ENCODE measurements around the gene DMAP1.

The DMAP1 gene

DNA sequence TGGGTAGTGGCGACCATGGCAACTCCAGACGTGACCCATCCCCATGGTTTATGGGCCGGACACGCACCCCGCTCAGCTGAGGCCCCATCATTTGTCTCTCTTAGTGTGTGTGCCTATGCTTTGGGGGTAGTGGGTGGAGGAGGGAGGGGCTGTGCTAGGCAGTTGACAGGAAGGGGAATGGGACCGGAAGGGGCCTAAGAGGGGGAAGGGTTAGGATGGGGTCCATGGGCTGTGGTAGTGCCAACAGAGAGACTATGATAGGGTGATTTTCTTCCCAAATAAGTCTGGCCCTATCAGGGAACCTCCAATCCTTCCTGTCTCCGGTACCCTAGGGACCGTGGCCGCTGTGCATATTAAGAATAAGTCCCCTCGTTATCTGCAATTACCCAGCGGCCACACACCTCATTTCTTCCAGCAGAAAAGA, 9.9 kb downstream of the DMAP1 start:
- Histone ChIP-seq H2AFZ (ENCODE audit: low read length) (no peak overlapping the region), H3K27me3 (replicated peaks; ENCODE audit: insufficient read depth, low read length) (no peaks in the 10 kb centered on the region), H3K27ac (ENCODE audit: low read length) (no peak overlapping the region), H3K36me3 (replicated peaks; ENCODE audit: insufficient read depth, low read length) (no peaks in the 10 kb centered on the region; the same call in 1 of the 2 replicates), H3K9ac (ENCODE audit: low read length) (no peak overlapping the region), H3K9me2 (replicated peaks; ENCODE audit: insufficient read depth, low read length) (no peaks in the 10 kb centered on the region), H3K4me2 (ENCODE audit: low read depth, low read length) (no peak overlapping the region), H3K4me1 (ENCODE audit: low read length) (no peaks in the 10 kb centered on the region), H3F3A (ENCODE audit: insufficient read depth, low read length) (no peaks in the 10 kb centered on the region), H4K20me1 (ENCODE audit: insufficient read depth, low read length) (no peaks in the 10 kb centered on the region), H3K79me2 (ENCODE audit: low read length) (no peaks in the 10 kb centered on the region), H3K4me3 (ENCODE audit: low read length) (no peak overlapping the region), H3K9me3 (replicated peaks; ENCODE audit: insufficient read depth, low read length) (no peaks in the 10 kb centered on the region)
- no peak for DNase-seq
- TF ChIP-seq EZH2 (optimal IDR thresholded peaks at IDR 0.05; ENCODE audit: low read depth, low read length) (no peak), EZH2phosphoT487 (IDR thresholded peaks at IDR 0.05; ENCODE audit: low read length) (no peak)
- TF ChIP-seq, protein P1, sequence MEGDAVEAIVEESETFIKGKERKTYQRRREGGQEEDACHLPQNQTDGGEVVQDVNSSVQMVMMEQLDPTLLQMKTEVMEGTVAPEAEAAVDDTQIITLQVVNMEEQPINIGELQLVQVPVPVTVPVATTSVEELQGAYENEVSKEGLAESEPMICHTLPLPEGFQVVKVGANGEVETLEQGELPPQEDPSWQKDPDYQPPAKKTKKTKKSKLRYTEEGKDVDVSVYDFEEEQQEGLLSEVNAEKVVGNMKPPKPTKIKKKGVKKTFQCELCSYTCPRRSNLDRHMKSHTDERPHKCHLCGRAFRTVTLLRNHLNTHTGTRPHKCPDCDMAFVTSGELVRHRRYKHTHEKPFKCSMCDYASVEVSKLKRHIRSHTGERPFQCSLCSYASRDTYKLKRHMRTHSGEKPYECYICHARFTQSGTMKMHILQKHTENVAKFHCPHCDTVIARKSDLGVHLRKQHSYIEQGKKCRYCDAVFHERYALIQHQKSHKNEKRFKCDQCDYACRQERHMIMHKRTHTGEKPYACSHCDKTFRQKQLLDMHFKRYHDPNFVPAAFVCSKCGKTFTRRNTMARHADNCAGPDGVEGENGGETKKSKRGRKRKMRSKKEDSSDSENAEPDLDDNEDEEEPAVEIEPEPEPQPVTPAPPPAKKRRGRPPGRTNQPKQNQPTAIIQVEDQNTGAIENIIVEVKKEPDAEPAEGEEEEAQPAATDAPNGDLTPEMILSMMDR (IDR thresholded peaks at IDR 0.05; ENCODE audit: low read length), result no peak

DNA sequence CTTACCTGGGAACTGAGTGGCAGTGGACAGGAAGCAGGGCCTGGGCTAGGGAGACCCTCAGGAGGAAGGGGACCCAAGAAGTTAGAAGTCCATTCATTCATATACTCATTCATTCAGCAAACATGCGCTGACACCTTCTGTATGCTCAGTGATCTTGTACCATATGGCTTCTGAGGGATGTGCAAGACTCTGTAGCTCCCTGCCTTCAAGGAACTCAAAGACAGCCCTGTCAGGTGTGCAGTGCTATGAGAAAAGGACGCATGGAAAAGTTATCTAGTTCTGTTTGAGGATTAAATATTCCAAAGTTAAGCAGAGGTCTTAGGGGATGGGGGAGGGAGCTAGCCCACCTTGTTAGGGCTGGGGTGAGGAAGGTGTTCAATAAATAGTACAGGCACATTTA, 12.5 kb downstream of the DMAP1 start:
- no peaks in the 10 kb centered on the region for H3K36me3 ChIP-seq (replicated peaks; ENCODE audit: insufficient read depth, low read length)
- no peaks in the 10 kb centered on the region for H3K27me3 ChIP-seq (replicated peaks; ENCODE audit: insufficient read depth, low read length)
- no peak for TF ChIP-seq EZH2phosphoT487 (IDR thresholded peaks at IDR 0.05; ENCODE audit: low read length)
- no peak for TF ChIP-seq EZH2 (optimal IDR thresholded peaks at IDR 0.05; ENCODE audit: low read depth, low read length)
- TF ChIP-seq, protein P1 (IDR thresholded peaks at IDR 0.05; ENCODE audit: low read length), result no peak
- no peaks in the 10 kb centered on the region for H3K79me2 ChIP-seq (ENCODE audit: low read length)
- H3K9me2 ChIP-seq (replicated peaks; ENCODE audit: insufficient read depth, low read length), result no peaks in the 10 kb centered on the region
- H2AFZ ChIP-seq (ENCODE audit: low read length), result no peak overlapping the region
- no peak overlapping the region for H3K9ac ChIP-seq (ENCODE audit: low read length)
- no peaks in the 10 kb centered on the region for H4K20me1 ChIP-seq (ENCODE audit: insufficient read depth, low read length)
- no peak overlapping the region for H3K4me3 ChIP-seq (ENCODE audit: low read length)
- no peaks in the 10 kb centered on the region for H3K4me1 ChIP-seq (ENCODE audit: low read length)
- no peak for DNase-seq
- no peaks in the 10 kb centered on the region for H3F3A ChIP-seq (ENCODE audit: insufficient read depth, low read length)
- no peak overlapping the region for H3K4me2 ChIP-seq (ENCODE audit: low read depth, low read length)
- no peaks in the 10 kb centered on the region for H3K9me3 ChIP-seq (replicated peaks; ENCODE audit: insufficient read depth, low read length)
- no peak overlapping the region for H3K27ac ChIP-seq (ENCODE audit: low read length)

DNA sequence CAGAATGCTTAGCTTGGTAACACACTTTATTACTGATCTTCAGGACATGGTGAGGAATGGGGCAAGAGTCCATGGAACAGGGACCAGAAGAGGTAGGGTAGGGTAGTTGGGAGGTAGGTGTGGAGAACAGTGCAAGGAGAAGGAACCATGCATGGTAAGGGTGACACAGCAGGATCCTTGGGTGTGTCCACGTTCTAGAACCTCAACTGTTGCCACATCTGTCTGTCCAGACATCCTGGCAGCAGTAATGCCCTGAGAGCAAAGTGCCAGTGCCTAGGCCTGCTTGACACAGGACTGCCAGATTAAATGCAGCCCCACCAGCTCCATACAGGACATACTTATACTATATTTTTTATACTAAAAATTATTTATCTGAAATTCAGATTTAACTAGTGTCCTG, 13.9 kb downstream of the DMAP1 start:
- H3K4me2 ChIP-seq (ENCODE audit: low read depth, low read length), result no peak overlapping the region
- TF ChIP-seq EZH2phosphoT487 (IDR thresholded peaks at IDR 0.05; ENCODE audit: low read length) (no peak), EZH2 (optimal IDR thresholded peaks at IDR 0.05; ENCODE audit: low read depth, low read length) (no peak)
- TF ChIP-seq, protein P1 (IDR thresholded peaks at IDR 0.05; ENCODE audit: low read length), result no peak
- no peak overlapping the region for H2AFZ ChIP-seq (ENCODE audit: low read length)
- H3K36me3 ChIP-seq (replicated peaks; ENCODE audit: insufficient read depth, low read length), result no peaks in the 10 kb centered on the region
- H3K27ac ChIP-seq (ENCODE audit: low read length), result no peak overlapping the region
- H3K4me1 ChIP-seq (ENCODE audit: low read length), result no peaks in the 10 kb centered on the region
- H3K4me3 ChIP-seq (ENCODE audit: low read length), result no peak overlapping the region
- H3F3A ChIP-seq (ENCODE audit: insufficient read depth, low read length), result no peaks in the 10 kb centered on the region
- H3K79me2 ChIP-seq (ENCODE audit: low read length), result no peaks in the 10 kb centered on the region
- no peaks in the 10 kb centered on the region for H3K9me2 ChIP-seq (replicated peaks; ENCODE audit: insufficient read depth, low read length)
- H3K9me3 ChIP-seq (replicated peaks; ENCODE audit: insufficient read depth, low read length), result no peaks in the 10 kb centered on the region
- DNase-seq, result no peak
- H4K20me1 ChIP-seq (ENCODE audit: insufficient read depth, low read length), result no peaks in the 10 kb centered on the region
- H3K27me3 ChIP-seq (replicated peaks; ENCODE audit: insufficient read depth, low read length), result no peaks in the 10 kb centered on the region
- no peak overlapping the region for H3K9ac ChIP-seq (ENCODE audit: low read length)

All from MM.1S (cell line).